Lower lobe of right lung (tissue), 2 donors: ENCODE results near the gene ATG12. TPM values are rescaled to one million over a fixed set of nuclear protein-coding genes. Genes with fewer than 3 reads are reported as not detected.

Experiments
- ATAC-seq, 2 donors: fragments of 200-7000 bp; cut with Tn5 transposase; one replicate each; pipeline ENCODE4 v1.9.1; 2020 to 2022; ENCODE audit warnings: mild to moderate bottlenecking in 2 of 2, moderate library complexity in 2 of 2
- DNase-seq: peaks from one replicate; pipeline ENCODE4 v3.0.0-alpha.2; 2020
- H3K27ac ChIP-seq: fragments of 200-600 bp; one replicate; pipeline ENCODE4 v1.8.0; 2022
- H3K27me3 ChIP-seq: fragments of 200-600 bp; one replicate; pipeline ENCODE4 v1.8.0; 2022; ENCODE audit warnings: low read depth
- H3K36me3 ChIP-seq: fragments of 200-600 bp; one replicate; pipeline ENCODE4 v1.8.0; 2022; ENCODE audit warnings: mild to moderate bottlenecking
- H3K4me1 ChIP-seq: fragments of 200-600 bp; one replicate; pipeline ENCODE4 v1.8.0; 2022
- H3K4me3 ChIP-seq: fragments of 200-600 bp; one replicate; pipeline ENCODE4 v1.8.0; 2022; ENCODE audit warnings: mild to moderate bottlenecking
- H3K9me3 ChIP-seq: fragments of 200-600 bp; one replicate; pipeline ENCODE4 v1.8.0; 2022
- CTCF ChIP-seq: fragments of 200-600 bp; IDR thresholded peaks from one replicate; pipeline ENCODE4 v1.8.0; 2022; ENCODE audit warnings: antibody characterized with exemption, mild to moderate bottlenecking
- intact Hi-C: fragments of 100-400 bp; cut with DNase I; formaldehyde crosslinking; loops from one replicate; pipeline ENCODE4 v1.11.0; 2022
- total RNA-seq: library from RNA; stranded (reverse); fragmentation: NEBNext Ultra II Directional; extraction: Animal tissue kit (Norgen Biotek cat#: 25700); gene quantifications from one replicate; pipeline ENCODE4 v1.2.1, GENCODE V29; 2021
- donor health status: DM: no; HTN: yes; CAD: no; lungs with severe emphysema.

ATG12 gene
- total RNA-seq, 1 donor from 2014 or later: 35.7 TPM

GRCh38 chr5:115857626-115858349 lies 16.4 kb upstream of the ATG12 start:
- ATAC-seq (no peak), DNase-seq (no peak)
- intact Hi-C loops: no loop called here
- no peak overlapping the region for H3K27ac ChIP-seq
- no peak for TF ChIP-seq CTCF
- H3K36me3 ChIP-seq: no peaks in the 10 kb centered on the region
- no peak overlapping the region for H3K4me3 ChIP-seq
- H3K27me3 ChIP-seq: no peaks in the 10 kb centered on the region
- peaks cover 13% of the 10 kb centered on the region for H3K4me1 ChIP-seq
- no peaks in the 10 kb centered on the region for H3K9me3 ChIP-seq

GRCh38 chr5:115857057-115857479 lies 15.7 kb upstream of the ATG12 start:
- Histone ChIP-seq H3K4me1 (peaks cover 13% of the 10 kb centered on the region), H3K36me3 (no peaks in the 10 kb centered on the region), H3K27ac (no peak overlapping the region), H3K4me3 (no peak overlapping the region), H3K27me3 (no peaks in the 10 kb centered on the region), H3K9me3 (no peaks in the 10 kb centered on the region)
- ATAC-seq (no peak), DNase-seq (no peak)
- intact Hi-C loops: no loop called here
- TF ChIP-seq CTCF: no peak

GRCh38 chr5:115855959-115856358 lies 14.6 kb upstream of the ATG12 start:
- no peak for DNase-seq

GRCh38 chr5:115854139-115854538 lies 12.8 kb upstream of the ATG12 start:
- H3K9me3 ChIP-seq: no peaks in the 10 kb centered on the region
- DNase-seq (no peak), ATAC-seq (no peak)
- H3K4me3 ChIP-seq: no peak overlapping the region
- H3K27me3 ChIP-seq: no peaks in the 10 kb centered on the region
- TF ChIP-seq CTCF: no peak
- H3K4me1 ChIP-seq: peaks cover 35% of the 10 kb centered on the region
- no peak overlapping the region for H3K27ac ChIP-seq
- no peaks in the 10 kb centered on the region for H3K36me3 ChIP-seq
- intact Hi-C loops: no loop called here

More at GRCh38 chr5:115855959-115856358, 14.6 kb upstream of the ATG12 start:
- Histone ChIP-seq H3K4me3 (no peak overlapping the region), H3K27me3 (no peaks in the 10 kb centered on the region), H3K9me3 (no peaks in the 10 kb centered on the region), H3K4me1 (peaks cover 18% of the 10 kb centered on the region), H3K27ac (no peak overlapping the region), H3K36me3 (no peaks in the 10 kb centered on the region)
- ATAC-seq: no peak
- intact Hi-C loops: no loop called here
- TF ChIP-seq CTCF: no peak

- Histone ChIP-seq H3K4me1 (peaks cover 22% of the 10 kb centered on the region), H3K27ac (no peak overlapping the region), H3K9me3 (no peaks in the 10 kb centered on the region), H3K36me3 (no peaks in the 10 kb centered on the region), H3K27me3 (no peaks in the 10 kb centered on the region), H3K4me3 (no peak overlapping the region)
- intact Hi-C loops: no loop called here
- no peak for TF ChIP-seq CTCF
- ATAC-seq: peak in 1 of 2 donors; percentile 28
- DNase-seq: no peak
Measured at GRCh38 chr5:115850744-115851416, 9.5 kb upstream of the ATG12 start.
